GM13977 (cell line): ENCODE data around the gene GALNS.

Source experiments
- DNase-seq: peaks from one replicate; pipeline ENCODE4 v3.0.0; 2012; ENCODE audit warnings: low spot score
- in situ Hi-C: fragments of 300-500 bp; cut with MboI; formaldehyde crosslinking; loops from one replicate; pipeline ENCODE4 v1.12.0; 2022; ENCODE audit warnings: low sequenced_read_pairs, low pct_unique_long_range_greater_than_20kb, mixed read lengths, inconsistent platforms; ENCODE audit not compliant: unreplicated experiment
- TF ChIP-seq, protein P1 (sequence below): IDR thresholded peaks from 2 replicates; pipeline ENCODE4 v1.5.1; 2012; ENCODE audit warnings: mild to moderate bottlenecking, control low read depth; ENCODE audit not compliant: insufficient read depth; ENCODE audit errors: extremely low read depth, missing control alignments

GALNS gene

DNA sequence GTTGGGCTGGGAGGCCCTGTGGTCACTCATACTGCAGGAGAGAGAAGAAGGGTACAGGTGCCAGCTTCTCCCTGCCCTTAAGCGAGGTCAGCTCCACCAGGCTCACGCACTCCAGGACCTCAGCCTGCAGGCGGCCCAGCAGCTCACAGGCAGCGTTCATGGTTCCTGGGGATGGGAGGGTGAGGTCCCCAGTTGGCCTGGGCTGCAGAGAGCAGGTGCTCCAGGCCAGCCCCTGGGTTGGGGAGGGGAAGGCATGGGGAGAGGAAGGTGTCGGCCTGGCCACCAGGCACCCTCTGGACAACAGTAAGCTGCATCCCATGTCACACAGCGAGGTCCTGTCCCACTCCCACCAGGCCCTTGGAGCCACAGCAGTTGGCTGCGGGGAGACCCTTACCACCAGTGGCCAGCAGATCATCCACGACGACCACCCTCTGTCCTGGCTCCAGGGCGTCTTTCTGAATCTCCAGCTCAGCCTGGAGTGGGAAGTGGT, 47.0 kb downstream of the GALNS start:
- in situ Hi-C loops = loop anchor here (10.0 kb wide), 1 partner anchor 405 kb away; the partner anchor contains the start of gene ZNF778
- no peak for DNase-seq
- TF ChIP-seq, protein P1, sequence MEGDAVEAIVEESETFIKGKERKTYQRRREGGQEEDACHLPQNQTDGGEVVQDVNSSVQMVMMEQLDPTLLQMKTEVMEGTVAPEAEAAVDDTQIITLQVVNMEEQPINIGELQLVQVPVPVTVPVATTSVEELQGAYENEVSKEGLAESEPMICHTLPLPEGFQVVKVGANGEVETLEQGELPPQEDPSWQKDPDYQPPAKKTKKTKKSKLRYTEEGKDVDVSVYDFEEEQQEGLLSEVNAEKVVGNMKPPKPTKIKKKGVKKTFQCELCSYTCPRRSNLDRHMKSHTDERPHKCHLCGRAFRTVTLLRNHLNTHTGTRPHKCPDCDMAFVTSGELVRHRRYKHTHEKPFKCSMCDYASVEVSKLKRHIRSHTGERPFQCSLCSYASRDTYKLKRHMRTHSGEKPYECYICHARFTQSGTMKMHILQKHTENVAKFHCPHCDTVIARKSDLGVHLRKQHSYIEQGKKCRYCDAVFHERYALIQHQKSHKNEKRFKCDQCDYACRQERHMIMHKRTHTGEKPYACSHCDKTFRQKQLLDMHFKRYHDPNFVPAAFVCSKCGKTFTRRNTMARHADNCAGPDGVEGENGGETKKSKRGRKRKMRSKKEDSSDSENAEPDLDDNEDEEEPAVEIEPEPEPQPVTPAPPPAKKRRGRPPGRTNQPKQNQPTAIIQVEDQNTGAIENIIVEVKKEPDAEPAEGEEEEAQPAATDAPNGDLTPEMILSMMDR = no peak

DNA sequence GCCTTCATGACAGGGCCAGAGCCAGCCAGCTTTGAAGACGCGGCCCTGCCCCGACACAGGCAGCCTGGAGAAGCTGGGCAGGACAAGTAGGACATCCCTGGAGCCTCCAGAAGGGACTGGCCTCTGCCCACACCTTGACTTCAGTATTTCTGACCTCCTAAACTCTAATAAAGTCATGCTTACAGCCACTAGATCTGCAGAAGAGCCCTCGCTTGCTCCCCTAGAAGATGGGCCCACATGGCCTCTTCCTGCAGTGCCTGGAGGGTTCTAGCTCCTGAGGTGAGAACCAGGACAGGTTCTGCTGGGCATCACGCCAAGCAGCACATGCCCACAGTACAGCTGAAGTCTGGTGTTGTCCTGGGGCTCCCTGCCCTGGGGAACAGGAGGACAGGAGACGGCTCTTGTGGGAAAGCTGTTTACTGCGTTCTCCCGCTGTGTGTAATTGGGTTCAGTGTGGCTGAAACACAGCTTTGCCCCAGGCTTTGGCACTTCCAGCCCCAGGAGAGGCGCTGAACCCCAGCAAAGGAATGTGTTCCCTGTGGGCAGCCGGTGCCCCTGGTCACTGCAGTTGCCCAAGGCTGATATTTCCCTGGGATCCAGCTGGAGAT, 47.6 kb downstream of the GALNS start:
- in situ Hi-C loops = loop anchor here (10.0 kb wide), 1 partner anchor 406 kb away; the partner anchor contains the start of gene ZNF778
- TF ChIP-seq, protein P1 = no peak
- no peak for DNase-seq

DNA sequence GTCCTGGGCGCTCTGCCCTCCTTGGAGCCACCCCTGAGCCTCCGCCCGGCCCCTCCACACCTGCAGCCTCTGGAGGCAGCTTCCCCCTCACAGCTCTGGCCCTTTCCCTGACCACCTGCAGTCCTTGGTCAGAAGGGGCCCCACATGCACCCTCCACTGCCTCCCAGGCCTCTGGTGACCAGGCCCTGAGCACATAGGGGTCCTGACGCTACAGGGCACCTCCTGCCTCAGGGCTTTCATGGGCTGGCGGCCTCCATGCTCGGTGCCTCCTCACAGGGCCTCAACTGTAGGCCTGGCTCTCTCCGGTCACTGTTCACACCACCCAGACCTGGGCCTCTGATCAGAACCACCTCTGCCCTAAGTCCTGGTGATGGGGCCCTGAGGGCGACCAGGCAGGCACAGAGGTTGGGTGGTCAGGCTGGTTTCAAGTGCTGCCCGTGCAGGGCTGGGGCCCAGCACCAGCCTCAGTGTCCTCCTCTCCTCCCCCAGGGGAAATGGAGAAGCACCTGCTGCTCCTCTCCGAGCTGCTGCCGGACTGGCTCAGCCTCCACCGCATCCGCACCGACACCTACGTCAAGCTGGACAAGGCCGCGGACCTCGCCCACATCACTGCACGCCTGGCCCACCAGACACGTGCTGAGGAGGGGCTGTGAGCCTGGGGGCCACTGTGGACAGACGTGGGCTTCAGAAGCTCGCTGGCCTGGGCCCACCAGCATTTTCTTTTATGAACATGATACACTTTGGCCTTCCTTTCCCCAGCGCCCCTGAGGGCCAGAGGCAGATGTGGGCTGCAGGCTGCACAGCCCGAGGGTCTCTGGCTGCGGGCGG, 48.9 kb downstream of the GALNS start:
- in situ Hi-C loops = loop anchor here (10.0 kb wide), 1 partner anchor 407 kb away; the partner anchor contains the start of gene ZNF778
- no peak for DNase-seq
- TF ChIP-seq, protein P1 = no peak

DNA sequence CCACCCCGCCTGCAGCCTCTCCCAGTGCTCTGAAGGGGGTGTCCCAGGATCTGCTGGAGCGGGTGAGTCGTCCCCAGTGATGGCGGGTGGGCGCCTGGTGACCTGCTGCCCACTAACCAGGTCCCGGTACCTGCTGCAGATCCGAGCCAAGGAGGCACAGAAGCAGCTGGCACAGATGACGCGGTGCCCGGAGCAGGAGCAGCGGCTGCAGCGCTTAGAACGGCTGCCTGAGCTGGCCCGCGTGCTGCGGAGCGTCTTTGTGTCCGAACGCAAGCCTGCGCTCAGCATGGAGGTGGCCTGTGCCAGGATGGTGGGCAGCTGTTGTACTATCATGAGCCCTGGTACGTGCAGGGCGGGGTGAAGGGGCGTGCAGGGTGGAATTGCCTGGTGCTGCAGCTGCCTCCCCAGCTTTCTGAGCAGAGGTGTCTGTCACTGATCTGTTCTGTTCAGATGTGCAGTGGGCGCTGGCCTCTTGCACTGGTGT, 49.6 kb downstream of the GALNS start:
- no peak for DNase-seq
- in situ Hi-C loops = loop anchor here (10.0 kb wide), 1 partner anchor 408 kb away; the partner anchor contains the start of gene ZNF778
- TF ChIP-seq, protein P1 = no peak

DNA sequence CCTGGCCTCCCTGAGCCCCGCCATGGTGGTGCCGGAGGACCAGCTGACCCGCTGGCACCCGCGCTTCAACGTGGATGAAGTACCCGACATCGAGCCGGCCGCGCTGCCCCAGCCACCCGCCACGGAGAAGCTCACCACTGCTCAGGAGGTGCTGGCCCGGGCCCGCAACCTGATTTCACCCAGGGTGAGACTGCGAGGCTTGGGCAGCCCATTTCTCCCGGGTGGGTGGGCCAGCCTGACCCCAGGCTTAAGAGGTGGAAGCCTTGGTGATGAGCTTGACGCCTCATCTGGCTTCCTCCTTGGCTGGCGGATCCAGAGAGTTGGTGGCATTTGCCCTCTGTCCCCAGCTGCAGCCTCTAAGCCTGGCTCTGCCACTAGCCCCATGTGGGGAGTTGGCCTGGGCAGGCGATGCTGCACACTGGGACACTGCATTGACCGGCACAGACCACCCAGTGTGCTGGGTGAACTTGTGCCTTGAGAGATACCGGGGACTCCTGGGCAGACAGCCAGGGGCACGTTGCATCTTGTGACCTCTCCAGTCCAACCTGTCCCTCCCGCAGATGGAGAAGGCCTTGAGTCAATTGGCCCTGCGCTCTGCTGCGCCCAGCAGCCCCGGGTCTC, 50.1 kb downstream of the GALNS start:
- TF ChIP-seq, protein P1 = no peak
- in situ Hi-C loops = loop anchor here (10.0 kb wide), 1 partner anchor 408 kb away; the partner anchor contains the start of gene ZNF778
- no peak for DNase-seq

DNA sequence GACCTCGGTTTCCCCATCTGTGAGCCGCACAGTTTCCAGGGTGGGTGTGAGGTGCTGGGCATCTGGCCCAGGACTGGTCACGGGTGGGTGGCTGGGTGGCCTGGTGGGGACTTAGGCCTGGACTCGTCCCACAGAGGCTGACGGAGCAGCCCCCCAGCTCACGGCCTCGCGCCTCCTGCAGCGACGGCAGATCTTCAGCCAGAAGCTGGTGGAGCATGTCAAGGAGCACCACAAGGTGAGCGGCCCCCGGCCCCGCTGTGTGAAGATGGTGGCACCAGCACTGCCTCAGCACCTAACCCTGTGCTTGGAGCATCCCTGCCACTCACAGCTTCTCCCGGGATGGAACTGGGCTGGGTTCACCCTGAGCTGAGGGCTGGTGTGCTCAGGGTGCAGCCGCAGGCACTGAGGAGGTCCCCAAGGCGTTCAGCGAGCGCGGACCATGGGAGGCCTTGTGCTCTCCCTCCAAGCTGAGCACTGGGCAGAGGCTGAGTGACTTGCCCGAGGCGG, 50.8 kb downstream of the GALNS start:
- DNase-seq = no peak
- TF ChIP-seq, protein P1 = no peak
- in situ Hi-C loops = loop anchor here (10.0 kb wide), 1 partner anchor 409 kb away; the partner anchor contains the start of gene ZNF778
